ENCODE data around the gene TOMM20.

TOMM20 gene

GRCh38 chr1:235067396-235068157 lies 61.1 kb downstream of the TOMM20 start:
- peak in 37 of 56 donors; percentile 6 to 78 (median 38) for DNase-seq

GRCh38 chr1:235063068-235063765 lies 65.4 kb downstream of the TOMM20 start:
- DNase-seq, result no peak

GRCh38 chr1:235060607-235061470 lies 67.8 kb downstream of the TOMM20 start:
- no peak for DNase-seq

All from amygdala (tissue), 56 donors.